IPS-18c (cell line): Measurements from ENCODE around the gene SHISA8.

Experiments used
- H3K4me3 ChIP-seq: 2 replicates; pipeline ENCODE4 v1.7.0; 2013; ENCODE audit warnings: low read depth, mild to moderate bottlenecking, low read length, moderate library complexity; ENCODE audit not compliant: insufficient read depth
- H3K9me3 ChIP-seq: one replicate; pipeline ENCODE4 v1.6.1; 2013; ENCODE audit warnings: mild to moderate bottlenecking, low read length, moderate library complexity; ENCODE audit not compliant: control insufficient read depth, insufficient read depth

SHISA8 gene

GRCh38 chr22:41919357-41920224, 4.7 kb upstream of the SHISA8 start:
- no peaks in the 10 kb centered on the region for H3K9me3 ChIP-seq
- H3K4me3 ChIP-seq, result peak overlapping the region; percentile 57

GRCh38 chr22:41917903-41918791, 3.3 kb upstream of the SHISA8 start:
- no peaks in the 10 kb centered on the region for H3K9me3 ChIP-seq
- no peak overlapping the region; the same call in 1 of the 2 replicates for H3K4me3 ChIP-seq

GRCh38 chr22:41917375-41917902, 2.6 kb upstream of the SHISA8 start:
- Histone ChIP-seq H3K4me3 (no peak overlapping the region), H3K9me3 (no peaks in the 10 kb centered on the region)

GRCh38 chr22:41916745-41917358, 2.0 kb upstream of the SHISA8 start:
- Histone ChIP-seq H3K4me3 (no peak overlapping the region), H3K9me3 (peaks cover 2% of the 10 kb centered on the region)

DNA sequence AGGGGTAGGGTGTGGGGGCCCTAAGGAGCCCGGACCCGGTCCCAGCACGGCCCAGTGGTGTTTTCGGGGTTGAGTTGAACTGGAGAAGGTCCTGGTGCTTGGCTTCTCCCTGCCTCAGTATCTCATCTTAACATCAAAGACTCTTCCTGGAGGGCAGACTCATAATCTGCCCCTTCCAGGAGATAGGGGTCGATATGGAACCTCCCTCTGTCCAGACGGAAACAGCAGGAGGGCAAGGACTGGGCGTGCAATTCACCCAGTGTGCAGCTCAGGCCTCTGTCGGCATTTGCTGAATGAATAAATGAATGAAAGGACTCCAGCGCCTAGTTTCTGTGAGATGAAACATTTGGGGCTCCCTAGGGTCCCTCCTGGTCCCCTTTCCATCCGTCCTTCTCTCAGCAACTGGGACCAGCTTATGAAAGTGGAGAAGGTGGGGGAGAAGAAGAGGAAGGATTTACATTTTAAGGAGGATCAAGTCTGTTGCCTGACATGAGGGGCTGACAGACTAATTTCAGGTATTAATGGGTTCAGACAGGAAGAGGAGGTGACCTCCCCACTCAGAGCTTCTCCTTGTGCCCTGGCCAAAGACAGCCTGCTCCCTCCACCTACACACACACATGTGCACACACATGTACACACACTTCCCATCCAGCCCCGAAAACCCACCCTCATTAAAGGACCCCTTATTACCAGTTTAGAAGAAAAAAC, 1.1 kb upstream of the SHISA8 start:
- Histone ChIP-seq H3K9me3 (peaks cover 2% of the 10 kb centered on the region), H3K4me3 (peak overlapping the region; percentile 59)

- Histone ChIP-seq H3K4me3 (peak overlapping the region; percentile 59; the same call in 1 of the 2 replicates), H3K9me3 (peaks cover 2% of the 10 kb centered on the region)
Measured at GRCh38 chr22:41914611-41915034, 251 bp downstream of the SHISA8 start.

GRCh38 chr22:41913842-41914534, 886 bp downstream of the SHISA8 start:
- Histone ChIP-seq H3K9me3 (peaks cover 2% of the 10 kb centered on the region), H3K4me3 (peak overlapping the region; percentile 24)

- Histone ChIP-seq H3K4me3 (no peak overlapping the region), H3K9me3 (peaks cover 2% of the 10 kb centered on the region)
Measured at GRCh38 chr22:41913040-41913719, 1.7 kb downstream of the SHISA8 start.

- H3K4me3 ChIP-seq, result no peak overlapping the region
- H3K9me3 ChIP-seq, result peaks cover 2% of the 10 kb centered on the region
Measured at GRCh38 chr22:41912338-41913039, 2.4 kb downstream of the SHISA8 start.

DNA sequence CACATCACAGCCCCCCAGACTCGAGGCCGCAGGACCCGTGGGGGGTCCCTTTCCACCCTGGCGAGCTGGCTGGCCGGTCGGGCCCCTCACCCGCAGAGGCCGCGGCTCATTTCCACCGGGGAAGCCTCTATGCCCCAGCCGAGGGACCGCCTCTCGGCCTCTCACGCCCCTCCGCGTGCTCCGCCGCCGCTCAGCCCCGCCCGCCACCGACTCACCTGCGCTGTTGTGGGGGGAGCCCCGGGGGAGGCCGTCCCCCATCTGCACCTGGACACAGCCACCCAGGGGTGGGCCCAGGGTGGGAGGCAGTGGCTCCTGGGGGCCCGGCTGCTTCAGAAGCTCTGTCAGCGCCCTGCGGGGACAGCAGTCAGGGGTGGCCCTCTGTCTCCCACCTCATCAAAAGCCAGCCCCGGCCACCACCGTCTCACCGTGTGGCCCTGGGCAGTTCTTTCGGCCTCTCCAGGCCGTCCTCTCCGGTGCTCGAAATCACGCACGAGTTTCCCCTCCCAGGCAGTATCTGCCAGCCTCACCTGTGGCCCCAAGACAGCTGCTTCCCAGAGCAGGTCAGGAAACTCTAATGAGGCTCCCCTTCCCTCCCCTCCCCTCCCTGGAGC, 3.8 kb downstream of the SHISA8 start:
- no peak overlapping the region for H3K4me3 ChIP-seq
- peaks cover 2% of the 10 kb centered on the region for H3K9me3 ChIP-seq

DNA sequence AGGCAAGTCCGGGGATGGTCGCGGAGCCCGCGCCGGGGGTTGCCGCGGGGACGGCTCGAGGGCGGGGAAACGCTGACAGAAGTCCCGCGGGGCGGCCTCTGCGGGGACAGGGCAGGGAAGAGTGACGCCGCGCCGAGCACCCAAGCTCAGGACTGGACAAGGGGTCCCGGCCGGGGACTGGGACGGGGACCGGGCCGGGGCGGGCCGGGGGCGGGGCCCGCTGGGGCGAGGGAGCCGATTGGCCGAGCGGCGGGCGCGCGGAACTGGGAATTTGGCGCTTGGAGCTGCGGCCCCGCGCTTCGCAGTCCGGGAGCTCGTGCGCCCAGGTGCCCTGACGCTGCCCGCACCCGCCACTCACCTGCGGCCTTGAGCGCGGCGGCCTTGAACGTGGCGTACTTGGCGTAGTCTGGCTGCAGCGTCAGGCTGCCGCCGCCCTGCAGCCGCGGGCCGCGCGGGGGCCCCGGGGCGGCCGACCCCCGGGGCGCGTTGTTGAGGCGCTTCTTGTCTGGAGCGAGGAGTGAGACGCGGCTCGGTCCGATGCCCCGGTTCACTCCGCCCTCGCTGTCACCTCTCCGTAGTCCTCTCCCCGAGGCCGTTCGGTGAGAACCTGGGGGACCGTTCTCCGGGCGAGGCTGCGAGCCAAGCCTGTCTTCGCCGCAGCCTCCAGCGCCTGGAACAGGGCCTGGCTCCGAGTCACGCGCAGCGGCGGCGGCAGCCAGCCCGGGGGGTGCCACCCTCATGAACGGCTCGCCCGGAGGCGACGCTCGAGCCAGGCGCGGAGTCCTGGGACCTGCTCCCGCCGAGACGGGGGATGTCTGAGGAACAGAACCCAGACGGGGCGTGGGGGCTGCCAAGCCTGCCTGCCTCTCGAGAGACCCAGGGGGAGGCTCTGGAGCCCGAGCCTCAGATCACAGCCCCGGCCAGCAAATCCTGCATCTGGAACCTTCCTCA, 4.5 kb downstream of the SHISA8 start:
- Histone ChIP-seq H3K4me3 (peak overlapping the region; percentile 34), H3K9me3 (peaks cover 2% of the 10 kb centered on the region)

DNA sequence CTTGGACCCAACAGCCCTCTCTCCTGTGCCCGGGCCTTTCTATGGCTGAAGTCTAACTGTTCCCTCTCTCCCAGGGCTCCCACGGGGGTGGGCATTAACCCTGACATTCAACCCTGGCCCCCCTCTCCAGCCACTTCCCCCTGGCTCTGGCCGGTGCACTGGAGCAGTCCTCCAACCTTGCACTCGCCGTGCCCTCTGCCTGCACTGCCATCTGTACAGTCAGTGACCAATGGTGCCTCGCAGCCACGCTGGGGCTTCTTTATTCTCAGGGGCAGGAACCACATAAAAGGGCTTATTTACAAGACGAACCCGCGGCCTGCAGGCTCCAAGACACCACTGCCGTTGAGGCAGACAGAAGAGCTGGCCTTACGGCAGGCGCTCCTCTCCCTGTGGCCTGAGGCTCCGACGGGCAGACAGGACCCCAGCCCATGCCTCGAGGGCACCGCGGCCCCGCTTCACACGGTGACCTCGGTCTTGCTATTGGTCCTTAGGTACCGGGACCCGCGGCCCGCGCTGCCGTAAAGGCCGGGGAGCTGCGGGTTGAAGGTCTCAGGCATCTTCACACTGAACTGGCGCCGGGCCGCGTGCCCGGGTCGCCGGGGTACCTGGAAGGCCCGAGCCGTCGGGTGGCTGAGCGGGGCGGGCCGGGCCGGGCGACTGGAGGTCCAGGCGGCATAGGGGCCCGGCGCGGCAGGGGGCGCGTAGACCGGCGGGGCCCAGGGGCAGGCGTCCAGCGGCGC, 5.4 kb downstream of the SHISA8 start:
- Histone ChIP-seq H3K9me3 (peaks cover 2% of the 10 kb centered on the region), H3K4me3 (peak overlapping the region; percentile 34; the same call in 1 of the 2 replicates)
